Endothelial cell of umbilical vein (primary cell): ENCODE data around the gene DAZAP2. TPM values are rescaled to one million over a fixed set of nuclear protein-coding genes. Genes with fewer than 3 reads are reported as not detected.

Experiments used
- BruUV-seq: library from RNA; stranded (reverse); fragments of 400-500 nt; replicated peaks from 2 replicates; lab custom pipeline; 2021; lab: Mats Ljungman, UMichigan
- CTCF ChIA-PET: fragments of 300-600, 350-600 bp; sonication (Branson Sonifier 250); formaldehyde crosslinking; loops from one replicate; lab custom pipeline; 2021; ENCODE audit warnings: antibody characterized with exemption, inconsistent platforms; lab: Charles Lee
- POLR2A ChIA-PET: fragments of 300-600, 350-600 bp; sonication (Branson Sonifier 250); formaldehyde crosslinking; loops from one replicate; lab custom pipeline; 2021; ENCODE audit warnings: antibody characterized with exemption, inconsistent platforms; lab: Charles Lee
- DNase-seq: peaks from one replicate; pipeline ENCODE4 v3.0.0-alpha.2; 2011; ENCODE audit warnings: low read depth, low spot score
- FAIRE-seq: peaks from 2 replicates; lab custom pipeline; 2011; peaks lifted over from hg19 to GRCh38; lab: Jason Lieb, UNC
- H2AFZ ChIP-seq: 2 replicates; pipeline ENCODE4 v1.6.0; 2012; ENCODE audit warnings: low read depth, low read length, control low read depth, inconsistent platforms
- H3K27ac ChIP-seq: 2 replicates; pipeline ENCODE4 v1.5.1; 2011; ENCODE audit warnings: low read depth, mild to moderate bottlenecking, control low read depth, low read length, moderate library complexity; ENCODE audit not compliant: insufficient read depth
- H3K27me3 ChIP-seq, 2 experiments: 2 replicates each; pipeline versions ENCODE4 v1.6.0 to v1.6.1; 2011; ENCODE audit warnings: low read length in 2 of 2, mixed read lengths in 1 of 2; ENCODE audit not compliant: control insufficient read depth in 2 of 2, insufficient read depth in 2 of 2
- H3K36me3 ChIP-seq, 2 experiments: 2 replicates in 1 of 2; 3 replicates in 1 of 2; pipeline ENCODE4 v1.5.1; 2011; ENCODE audit warnings: low read length in 2 of 2, mild to moderate bottlenecking in 1 of 2, moderate library complexity in 1 of 2; ENCODE audit not compliant: control insufficient read depth in 2 of 2, insufficient read depth in 2 of 2; ENCODE audit errors: extremely low read depth in 1 of 2
- H3K4me1 ChIP-seq: 3 replicates; pipeline ENCODE4 v1.5.1; 2011; ENCODE audit warnings: mild to moderate bottlenecking, low read length; ENCODE audit not compliant: control insufficient read depth, insufficient read depth; ENCODE audit errors: extremely low read depth
- H3K4me2 ChIP-seq: 2 replicates; pipeline ENCODE4 v1.6.1; 2011; ENCODE audit warnings: low read length, control low read depth, mixed read lengths; ENCODE audit not compliant: insufficient read depth
- H3K4me3 ChIP-seq, 3 experiments: fragments of 200-600 bp in 1 of 3; sonication (generic), shearing (Covaris generic) in 1 of 3; replicated peaks in 1 of 3; 2 replicates each; pipeline ENCODE4 v1.5.1; 2011 to 2016; ENCODE audit warnings: control low read depth in 3 of 3, low read length in 3 of 3, mild to moderate bottlenecking in 2 of 3, inconsistent platforms in 1 of 3, low read depth in 1 of 3, moderate library complexity in 1 of 3; ENCODE audit not compliant: insufficient read depth in 1 of 3
- H3K79me2 ChIP-seq: 2 replicates; pipeline ENCODE4 v1.6.0; 2012; ENCODE audit warnings: low read length, inconsistent platforms; ENCODE audit not compliant: control insufficient read depth, insufficient read depth
- H3K9ac ChIP-seq: replicated peaks from 2 replicates; pipeline ENCODE3; 2011; ENCODE audit warnings: low read length, control low read depth; ENCODE audit not compliant: insufficient read depth; ENCODE audit errors: extremely low read depth
- H3K9me1 ChIP-seq: replicated peaks from 3 replicates; pipeline ENCODE4 v1.6.0; 2011; ENCODE audit warnings: mild to moderate bottlenecking, low read length; ENCODE audit not compliant: control insufficient read depth, insufficient read depth; ENCODE audit errors: extremely low read depth
- H3K9me3 ChIP-seq: replicated peaks from 2 replicates; pipeline ENCODE4 v1.5.1; 2012; ENCODE audit warnings: low read length, inconsistent platforms; ENCODE audit not compliant: control insufficient read depth, insufficient read depth
- H4K20me1 ChIP-seq: replicated peaks from 2 replicates; pipeline ENCODE3; 2011; ENCODE audit warnings: mild to moderate bottlenecking, low read length; ENCODE audit not compliant: control insufficient read depth, insufficient read depth; ENCODE audit errors: extremely low read depth
- CTCF ChIP-seq, 2 donors: IDR thresholded peaks; 1 replicate in 1 of 2; 2 replicates in 1 of 2; pipeline ENCODE4 v1.5.1; 2011; ENCODE audit warnings: low read length in 2 of 2, mild to moderate bottlenecking in 2 of 2, moderate library complexity in 2 of 2, control low read depth in 1 of 2, inconsistent platforms in 1 of 2, low read depth in 1 of 2; ENCODE audit not compliant: insufficient read depth in 1 of 2; ENCODE audit errors: extremely low read depth in 1 of 2
- FOS ChIP-seq: IDR thresholded peaks from 2 replicates; pipeline ENCODE4 v1.6.1; 2011; ENCODE audit warnings: mild to moderate bottlenecking, low read length, moderate library complexity, borderline replicate concordance; ENCODE audit not compliant: insufficient read depth
- JUN ChIP-seq: IDR thresholded peaks from 2 replicates; pipeline ENCODE4 v1.6.1; 2011; ENCODE audit warnings: borderline replicate concordance, low read depth; ENCODE audit not compliant: insufficient read length, insufficient read depth
- POLR2A ChIP-seq: IDR thresholded peaks from 2 replicates; pipeline ENCODE4 v1.6.1; 2012; ENCODE audit warnings: low read depth, mild to moderate bottlenecking, control low read depth, low read length
- POLR2AphosphoS5 ChIP-seq: IDR thresholded peaks from 2 replicates; pipeline ENCODE4 v1.6.1; 2012; ENCODE audit warnings: low read depth, mild to moderate bottlenecking, control low read depth, low read length, moderate library complexity; ENCODE audit not compliant: insufficient read depth
- dilution Hi-C: fragments of 300-500 bp; cut with MboI; formaldehyde crosslinking; loops from one replicate; pipeline ENCODE4 v1.15.0; 2019; ENCODE audit warnings: low sequenced_read_pairs; ENCODE audit not compliant: extremely low pct_ligation_motif_present
- intact Hi-C: fragments of 100-400 bp; cut with micrococcal nuclease; formaldehyde crosslinking; loops from one replicate; pipeline ENCODE4 v1.10.0; 2022
- polyA plus RNA-seq, 4 experiments: library from polyadenylated mRNA; depleted of rRNA in 3 of 4; stranded (reverse) in 3 of 4; unstranded in 1 of 4; fragments of >200 nt; gene quantifications; 2 replicates each; pipeline versions ENCODE4 v1.2.1 to v1.2.3, GENCODE V29; 2011 to 2012; ENCODE audit warnings: missing spikeins in 1 of 4
- total RNA-seq: library from RNA; stranded (reverse); gene quantifications from 2 replicates; pipeline ENCODE4 v1.2.3, GENCODE V29; 2021

The DAZAP2 gene
- total and polyA plus RNA-seq, 2 donors (not counting 3 experiments of a cell fraction or from before 2014, with no cell fraction given) = 177 to 497 TPM

- DNase-seq (no peak), FAIRE-seq (no peak)
- Histone ChIP-seq H3K4me3 (no peak overlapping the region), H3K4me2 (no peak overlapping the region), H2AFZ (no peak overlapping the region), H3K9ac (no peak overlapping the region), H3K27ac (no peak overlapping the region), H3K36me3 (no peaks in the 10 kb centered on the region), H3K79me2 (no peaks in the 10 kb centered on the region), H4K20me1 (no peaks in the 10 kb centered on the region), H3K9me3 (no peaks in the 10 kb centered on the region), H3K4me1 (peaks cover 11% of the 10 kb centered on the region), H3K9me1 (no peaks in the 10 kb centered on the region), H3K27me3 (peaks cover 0 to 1% of the 10 kb centered on the region in 2 experiments)
- no peak for TF ChIP-seq POLR2A
- TF ChIP-seq POLR2AphosphoS5 = no peak
- no peak for TF ChIP-seq CTCF (IDR thresholded peaks at IDR 0.05; ENCODE audit: extremely low read depth in 1 of 2, insufficient read depth in 1 of 2, low read depth in 1 of 2, low read length in 2 of 2)
- no peak for TF ChIP-seq FOS
- dilution Hi-C loops (no loop called here), intact Hi-C loops (no loop called here)
- POLR2A ChIA-PET = no interaction called here
- CTCF ChIA-PET = no interaction called here
- no TSS peak for BruUV-seq
Observed at GRCh38 chr12:51275088-51275487, 36.5 kb downstream of the DAZAP2 start.

GRCh38 chr12:51281202-51281924 lies 42.7 kb downstream of the DAZAP2 start:
- CTCF ChIA-PET = no interaction called here
- no peak overlapping the region for H3K9ac ChIP-seq
- H3K4me3 ChIP-seq = no peak overlapping the region
- H3K79me2 ChIP-seq = no peaks in the 10 kb centered on the region
- no peak overlapping the region for H2AFZ ChIP-seq
- no peaks in the 10 kb centered on the region for H3K36me3 ChIP-seq
- no peak overlapping the region for H3K27ac ChIP-seq
- FAIRE-seq (no peak), DNase-seq (no peak)
- no peaks in the 10 kb centered on the region for H3K4me1 ChIP-seq
- no peaks in the 10 kb centered on the region for H3K9me3 ChIP-seq
- no peaks in the 10 kb centered on the region for H3K9me1 ChIP-seq
- H4K20me1 ChIP-seq = no peaks in the 10 kb centered on the region
- intact Hi-C loops = no loop called here
- BruUV-seq = no TSS peak
- H3K27me3 ChIP-seq = peaks cover 3 to 6% of the 10 kb centered on the region in 2 experiments
- dilution Hi-C loops = no loop called here
- POLR2A ChIA-PET = no interaction called here
- H3K4me2 ChIP-seq = no peak overlapping the region
- TF ChIP-seq POLR2AphosphoS5 (no peak), JUN (no peak)
